D721Med (cell line): ENCODE measurements around the gene CDH15.

ENCODE experiments used
- DNase-seq: peaks from one replicate; pipeline ENCODE4 v3.0.0; 2011; ENCODE audit warnings: low spot score; ENCODE audit not compliant: insufficient read length
- FAIRE-seq: peaks from 2 replicates; lab custom pipeline; 2011; peaks lifted over from hg19 to GRCh38; lab: Jason Lieb, UNC
- TF ChIP-seq, protein P1 (sequence below): IDR thresholded peaks from 2 replicates; pipeline ENCODE4 v1.5.1; 2012; ENCODE audit warnings: mild to moderate bottlenecking, control low read depth; ENCODE audit not compliant: insufficient read depth; ENCODE audit errors: missing control alignments

Gene CDH15

DNA sequence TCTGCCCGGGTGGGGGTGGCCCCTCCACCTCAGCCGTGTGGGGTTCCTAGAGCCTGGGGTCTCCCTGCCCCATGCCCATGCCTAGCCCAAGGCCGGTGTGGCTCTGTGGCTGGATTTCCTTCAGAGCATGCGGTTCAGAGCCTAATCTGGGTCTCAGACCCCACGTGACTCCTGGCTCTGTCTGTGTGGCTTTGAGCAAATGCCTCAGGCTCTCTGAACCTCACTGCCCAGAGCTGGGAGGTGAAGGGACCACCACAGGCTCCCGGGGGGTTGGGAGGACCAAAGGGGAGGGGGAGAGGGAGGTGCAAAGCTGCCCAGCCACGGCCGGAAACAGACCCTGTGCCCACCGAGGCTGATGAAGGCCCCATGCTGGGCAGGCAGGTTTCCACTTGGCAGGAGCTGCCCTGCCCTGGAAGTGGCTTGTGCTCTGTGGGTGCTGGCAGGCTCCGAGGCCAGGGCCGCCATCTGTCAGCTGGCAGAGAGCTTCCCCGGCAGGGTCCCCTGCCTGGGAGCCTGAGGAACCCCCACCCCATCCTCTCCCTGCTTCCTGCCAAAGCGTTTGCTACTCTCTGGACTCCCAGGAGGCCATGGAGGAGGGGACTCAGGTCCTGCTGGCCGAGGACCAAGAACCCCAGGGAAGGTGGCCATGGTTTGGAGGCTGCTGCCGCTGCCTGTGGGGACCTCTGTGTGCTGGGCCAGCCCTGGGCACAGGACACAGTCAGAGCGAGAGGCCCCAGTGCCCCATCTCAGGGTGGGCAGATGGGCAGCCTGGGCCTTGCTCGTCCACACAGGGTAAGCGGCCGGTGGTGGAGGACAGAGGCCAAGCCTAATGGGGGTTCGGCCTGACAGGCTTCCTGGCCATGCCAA is 4.0 kb downstream of the CDH15 start:
- TF ChIP-seq, protein P1, sequence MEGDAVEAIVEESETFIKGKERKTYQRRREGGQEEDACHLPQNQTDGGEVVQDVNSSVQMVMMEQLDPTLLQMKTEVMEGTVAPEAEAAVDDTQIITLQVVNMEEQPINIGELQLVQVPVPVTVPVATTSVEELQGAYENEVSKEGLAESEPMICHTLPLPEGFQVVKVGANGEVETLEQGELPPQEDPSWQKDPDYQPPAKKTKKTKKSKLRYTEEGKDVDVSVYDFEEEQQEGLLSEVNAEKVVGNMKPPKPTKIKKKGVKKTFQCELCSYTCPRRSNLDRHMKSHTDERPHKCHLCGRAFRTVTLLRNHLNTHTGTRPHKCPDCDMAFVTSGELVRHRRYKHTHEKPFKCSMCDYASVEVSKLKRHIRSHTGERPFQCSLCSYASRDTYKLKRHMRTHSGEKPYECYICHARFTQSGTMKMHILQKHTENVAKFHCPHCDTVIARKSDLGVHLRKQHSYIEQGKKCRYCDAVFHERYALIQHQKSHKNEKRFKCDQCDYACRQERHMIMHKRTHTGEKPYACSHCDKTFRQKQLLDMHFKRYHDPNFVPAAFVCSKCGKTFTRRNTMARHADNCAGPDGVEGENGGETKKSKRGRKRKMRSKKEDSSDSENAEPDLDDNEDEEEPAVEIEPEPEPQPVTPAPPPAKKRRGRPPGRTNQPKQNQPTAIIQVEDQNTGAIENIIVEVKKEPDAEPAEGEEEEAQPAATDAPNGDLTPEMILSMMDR: no peak
- DNase-seq (no peak), FAIRE-seq (no peak)

DNA sequence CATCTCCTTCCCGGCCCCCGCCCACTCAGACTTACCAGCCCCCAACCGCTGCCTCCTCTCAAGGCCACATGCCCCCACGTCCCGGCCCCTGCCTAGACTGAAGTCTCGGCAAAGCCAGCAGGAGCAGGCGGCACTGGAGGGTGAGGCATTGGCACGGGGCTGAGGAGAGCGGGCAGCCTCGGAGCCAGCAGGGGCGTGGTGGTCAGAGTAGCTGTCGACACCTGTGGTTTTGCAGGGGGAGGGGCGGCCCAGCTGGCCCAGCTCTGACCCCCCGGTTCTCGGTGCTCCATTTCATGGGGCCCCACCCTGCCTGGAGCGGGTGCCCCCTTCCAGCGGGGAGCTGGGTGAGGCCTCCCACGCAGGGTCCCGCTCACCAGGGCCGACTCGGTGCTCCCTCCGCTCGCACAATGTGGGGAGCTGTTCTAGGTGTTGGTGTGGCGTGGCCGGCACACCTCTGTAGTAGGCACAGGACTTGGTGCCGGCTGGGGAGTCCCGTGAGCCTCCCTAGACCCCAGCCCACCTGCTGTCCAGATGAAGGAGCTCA is 4.7 kb downstream of the CDH15 start:
- no peak for FAIRE-seq
- DNase-seq: no peak
- TF ChIP-seq, protein P1: no peak

DNA sequence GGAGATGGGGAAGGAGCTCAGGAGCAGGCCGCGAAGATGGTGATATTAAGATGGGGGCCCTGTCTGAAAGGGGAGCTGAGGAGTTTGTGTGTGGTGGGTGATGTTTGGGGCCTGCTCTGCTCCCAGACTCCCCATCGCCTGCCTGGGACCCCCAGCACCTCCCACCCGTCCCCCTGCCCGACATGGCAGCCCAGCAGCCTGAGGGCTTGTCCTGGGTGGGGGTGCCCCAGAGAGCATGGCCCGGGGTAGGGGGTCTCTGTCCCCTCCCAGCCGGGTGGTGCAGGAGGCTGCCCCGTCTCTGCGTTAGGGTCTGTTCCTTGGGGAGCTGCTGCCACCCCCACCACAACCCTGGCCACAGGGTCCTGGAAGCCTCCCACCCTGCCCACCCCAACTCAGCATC is 5.2 kb downstream of the CDH15 start:
- DNase-seq (no peak), FAIRE-seq (no peak)
- TF ChIP-seq, protein P1: no peak

DNA sequence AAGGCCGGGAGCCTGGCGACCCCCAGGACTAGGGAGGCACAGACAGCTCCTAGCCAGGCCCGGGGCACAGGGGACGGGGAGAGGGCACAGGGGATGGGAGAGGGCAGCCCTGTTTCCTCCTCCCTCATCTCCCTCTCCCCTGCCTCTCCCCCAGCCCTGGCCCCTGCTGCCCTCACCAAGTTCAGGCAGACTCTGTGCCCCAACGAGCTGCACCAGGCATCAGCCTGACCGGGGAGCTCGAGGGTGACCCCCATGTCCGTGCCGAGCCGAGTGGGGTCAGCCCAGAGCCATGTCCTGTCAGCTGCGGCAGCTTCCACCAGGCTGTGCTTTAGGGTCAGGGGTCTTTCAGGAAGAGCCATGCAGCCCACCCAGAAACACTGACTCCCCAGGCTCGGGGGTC is 6.0 kb downstream of the CDH15 start:
- FAIRE-seq (no peak), DNase-seq (no peak)
- TF ChIP-seq, protein P1: no peak

DNA sequence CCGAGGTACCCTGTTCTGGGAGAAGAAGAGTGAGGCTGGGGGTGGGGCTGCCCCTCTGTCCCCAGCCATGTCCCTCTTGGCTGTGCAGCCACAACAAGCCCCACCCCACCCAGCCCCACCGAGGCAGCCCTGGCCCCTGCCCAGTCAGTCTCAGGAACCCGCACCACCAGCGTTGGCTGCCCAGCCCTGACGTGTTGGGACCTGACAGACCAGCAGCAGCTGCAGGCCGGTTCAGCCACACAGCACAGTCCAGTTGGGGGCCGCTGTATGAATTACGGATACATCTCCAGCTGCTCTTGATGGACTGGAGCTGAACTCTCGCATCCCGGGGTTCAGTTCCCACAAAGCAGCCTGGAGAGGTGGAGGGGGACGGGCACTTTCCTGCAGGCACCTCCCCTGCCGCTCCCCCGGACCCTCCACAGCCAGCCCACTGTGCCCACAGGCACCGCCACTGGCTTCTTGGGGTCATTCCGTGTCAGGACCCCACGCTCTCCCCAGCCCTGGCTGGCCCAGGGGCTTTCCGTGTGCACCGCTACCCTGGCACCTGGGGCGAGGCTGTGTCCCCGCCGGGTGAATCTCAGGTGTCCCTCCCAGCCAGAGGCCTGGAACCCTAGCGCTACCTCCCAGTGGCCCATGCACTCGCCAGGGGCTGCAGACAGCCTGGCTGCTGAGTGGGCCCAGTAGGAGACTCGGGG is 7.1 kb downstream of the CDH15 start:
- no peak for DNase-seq
- TF ChIP-seq, protein P1: no peak
- FAIRE-seq: no peak

DNA sequence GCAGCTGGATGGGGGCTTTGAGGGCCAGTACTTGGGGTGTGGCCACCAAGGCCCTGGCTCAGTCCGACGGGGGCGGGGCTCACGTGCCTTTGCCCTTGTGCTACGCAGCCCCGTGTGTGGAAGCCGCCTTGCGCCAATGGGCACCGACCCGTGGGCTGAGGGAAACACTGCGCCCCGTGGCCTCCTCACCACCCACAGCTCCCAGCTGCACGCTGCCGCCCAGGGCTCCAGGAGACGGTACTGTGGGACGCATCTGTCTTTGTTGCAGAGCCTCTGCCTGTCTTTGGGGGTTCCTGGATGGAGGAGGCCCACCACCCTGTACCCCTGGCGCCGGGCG is 7.6 kb downstream of the CDH15 start:
- no peak for DNase-seq
- no peak for FAIRE-seq
- TF ChIP-seq, protein P1: no peak
